ENCODE results near the gene MCCD1.
"Not testable (repeated sequence)": the region's sequence is repeated elsewhere in the genome, so short reads cannot be mapped to it uniquely, and the experiment has no call there.

The MCCD1 gene

GRCh38 chr6:31498748-31499147 lies 30.0 kb upstream of the MCCD1 start:
- TF ChIP-seq, protein P1, sequence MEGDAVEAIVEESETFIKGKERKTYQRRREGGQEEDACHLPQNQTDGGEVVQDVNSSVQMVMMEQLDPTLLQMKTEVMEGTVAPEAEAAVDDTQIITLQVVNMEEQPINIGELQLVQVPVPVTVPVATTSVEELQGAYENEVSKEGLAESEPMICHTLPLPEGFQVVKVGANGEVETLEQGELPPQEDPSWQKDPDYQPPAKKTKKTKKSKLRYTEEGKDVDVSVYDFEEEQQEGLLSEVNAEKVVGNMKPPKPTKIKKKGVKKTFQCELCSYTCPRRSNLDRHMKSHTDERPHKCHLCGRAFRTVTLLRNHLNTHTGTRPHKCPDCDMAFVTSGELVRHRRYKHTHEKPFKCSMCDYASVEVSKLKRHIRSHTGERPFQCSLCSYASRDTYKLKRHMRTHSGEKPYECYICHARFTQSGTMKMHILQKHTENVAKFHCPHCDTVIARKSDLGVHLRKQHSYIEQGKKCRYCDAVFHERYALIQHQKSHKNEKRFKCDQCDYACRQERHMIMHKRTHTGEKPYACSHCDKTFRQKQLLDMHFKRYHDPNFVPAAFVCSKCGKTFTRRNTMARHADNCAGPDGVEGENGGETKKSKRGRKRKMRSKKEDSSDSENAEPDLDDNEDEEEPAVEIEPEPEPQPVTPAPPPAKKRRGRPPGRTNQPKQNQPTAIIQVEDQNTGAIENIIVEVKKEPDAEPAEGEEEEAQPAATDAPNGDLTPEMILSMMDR (IDR thresholded peaks at IDR 0.05; ENCODE audit: insufficient read depth, low read depth, low read length, missing control alignments), result no peak
- DNase-seq (ENCODE audit: low read depth), result no peak
- H3K4me3 ChIP-seq (ENCODE audit: low read depth, low read length), result peak overlapping the region; percentile 68

DNA sequence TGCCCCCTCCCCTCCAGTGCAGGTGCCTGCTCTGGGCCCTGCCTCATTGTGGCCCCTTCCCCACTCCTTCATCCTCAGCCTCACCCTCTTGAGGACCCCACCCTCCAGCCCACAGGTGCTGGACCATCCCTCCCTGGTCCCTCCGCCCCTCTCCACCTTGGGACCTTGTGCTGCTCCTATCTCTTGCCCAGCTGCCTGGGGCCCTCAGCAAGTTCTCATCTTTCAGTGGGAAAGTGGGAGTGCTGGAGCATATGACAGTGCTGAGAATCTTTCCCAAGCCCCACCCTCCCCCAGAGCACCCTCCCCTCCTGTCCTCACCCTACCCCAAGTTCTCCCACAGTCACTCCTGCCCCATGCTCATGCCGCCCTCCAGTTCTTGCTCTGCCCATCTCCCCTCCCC lies 29.1 kb upstream of the MCCD1 start:
- not testable (repeated sequence) for DNase-seq (ENCODE audit: low read depth); H3K4me3 ChIP-seq (ENCODE audit: low read depth, low read length)

DNA sequence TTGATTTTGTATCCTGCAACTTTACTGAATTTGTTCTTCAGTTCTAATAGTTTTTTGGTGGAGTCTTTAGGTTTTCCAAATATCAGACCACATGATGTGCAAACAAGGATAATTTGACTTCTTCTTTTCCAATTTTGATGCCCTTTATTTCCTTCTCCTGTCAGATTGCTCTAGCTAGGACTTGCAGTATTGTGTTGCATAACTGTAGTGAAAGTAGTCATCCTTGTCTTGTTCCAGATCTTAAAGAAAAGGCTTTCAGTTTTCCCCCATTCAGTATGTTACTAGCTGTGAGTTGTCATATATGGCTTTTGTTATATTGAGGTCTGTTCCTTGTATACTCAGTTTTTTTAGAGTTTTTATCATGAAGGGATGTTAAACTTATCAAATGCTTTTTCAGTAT lies 26.2 kb upstream of the MCCD1 start:
- DNase-seq (ENCODE audit: low read depth), result no peak
- H3K4me3 ChIP-seq (ENCODE audit: low read depth, low read length), result no peak overlapping the region
- TF ChIP-seq, protein P1 (IDR thresholded peaks at IDR 0.05; ENCODE audit: insufficient read depth, low read depth, low read length, missing control alignments), result no peak

DNA sequence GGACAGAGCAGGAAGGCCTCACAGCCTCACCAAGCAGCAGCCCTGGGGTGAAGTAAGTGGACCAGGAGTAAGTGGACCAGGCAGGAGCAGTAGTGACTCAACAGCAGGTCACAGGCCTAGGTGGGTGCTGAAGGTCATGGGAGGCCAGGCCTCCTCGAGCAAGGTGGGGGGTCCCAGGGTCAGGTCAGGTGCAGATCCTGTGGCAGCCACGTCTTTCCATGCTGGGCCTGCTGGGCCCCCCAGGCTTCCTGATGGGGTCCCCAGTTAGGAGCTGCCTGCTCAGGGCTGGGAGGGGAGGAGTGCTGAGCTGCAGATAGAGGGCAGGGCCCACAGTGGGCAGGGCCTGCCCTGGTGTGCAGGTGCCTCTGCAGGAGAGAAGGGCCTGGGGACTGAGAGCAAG lies 19.7 kb upstream of the MCCD1 start:
- not testable (repeated sequence) for DNase-seq (ENCODE audit: low read depth); H3K4me3 ChIP-seq (ENCODE audit: low read depth, low read length)

GRCh38 chr6:31510007-31510406 lies 18.8 kb upstream of the MCCD1 start:
- no peak overlapping the region for H3K4me3 ChIP-seq (ENCODE audit: low read depth, low read length)
- no peak for DNase-seq (ENCODE audit: low read depth)
- TF ChIP-seq, protein P1 (IDR thresholded peaks at IDR 0.05; ENCODE audit: insufficient read depth, low read depth, low read length, missing control alignments), result no peak

DNA sequence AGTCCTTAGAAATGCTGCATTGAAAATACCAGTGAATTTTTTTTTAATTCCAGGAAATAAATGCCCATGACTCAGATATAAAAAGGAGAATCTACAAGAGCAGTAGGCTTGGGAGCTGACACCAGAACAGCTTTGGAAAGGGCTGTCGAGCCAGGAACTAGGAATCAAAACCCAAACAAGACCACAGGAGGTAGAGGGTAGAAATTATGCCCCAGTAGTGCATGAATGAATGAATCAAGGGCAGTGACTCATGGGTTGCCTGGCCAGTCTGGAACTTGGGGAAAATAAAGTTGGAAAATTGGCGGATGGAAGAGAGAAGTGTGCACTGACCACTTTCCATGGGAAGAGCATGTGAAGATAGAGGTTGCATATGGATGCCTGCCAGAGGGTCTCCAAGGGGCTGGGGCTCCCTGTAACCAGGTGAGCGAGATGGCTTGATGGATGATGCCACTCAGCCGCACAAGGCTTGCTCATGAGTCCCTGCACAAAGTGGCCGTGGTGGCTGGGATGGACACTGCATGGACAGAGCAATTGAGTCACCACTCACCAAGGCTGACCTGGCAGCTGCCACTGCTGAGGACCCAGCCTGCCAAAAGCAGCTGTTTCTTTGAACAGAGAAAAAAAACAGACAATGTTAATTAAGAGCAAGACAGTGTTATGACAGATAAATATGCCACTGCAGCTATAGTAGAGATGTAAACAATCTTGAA lies 15.2 kb upstream of the MCCD1 start:
- TF ChIP-seq, protein P1 (IDR thresholded peaks at IDR 0.05; ENCODE audit: insufficient read depth, low read depth, low read length, missing control alignments), result no peak
- H3K4me3 ChIP-seq (ENCODE audit: low read depth, low read length), result no peak overlapping the region
- no peak for DNase-seq (ENCODE audit: low read depth)

- no peak overlapping the region for H3K4me3 ChIP-seq (ENCODE audit: low read depth, low read length)
- no peak for DNase-seq (ENCODE audit: low read depth)
- TF ChIP-seq, protein P1 (IDR thresholded peaks at IDR 0.05; ENCODE audit: insufficient read depth, low read depth, low read length, missing control alignments), result no peak
Observed at GRCh38 chr6:31521835-31522234, 6.9 kb upstream of the MCCD1 start.

DNA sequence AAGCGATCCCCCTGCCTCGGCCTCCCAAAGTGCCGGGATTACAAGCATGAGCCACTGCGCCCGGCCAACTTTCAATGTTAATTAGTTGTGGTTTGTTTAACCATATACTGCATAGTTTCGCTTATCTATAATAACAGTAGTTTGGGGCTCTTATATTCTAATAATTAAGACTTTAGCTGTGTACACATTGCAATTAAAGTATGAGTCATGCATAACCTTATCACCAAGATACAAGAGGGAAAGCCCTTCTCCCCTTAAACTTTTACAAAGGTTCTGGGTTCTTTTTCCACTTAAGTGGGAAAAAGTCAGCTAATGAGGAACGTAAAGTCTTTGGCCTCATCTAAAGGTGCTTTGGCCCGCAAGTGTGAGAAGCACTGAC lies 3.2 kb upstream of the MCCD1 start:
- no peak overlapping the region for H3K4me3 ChIP-seq (ENCODE audit: low read depth, low read length)
- no peak for DNase-seq (ENCODE audit: low read depth)
- TF ChIP-seq, protein P1 (IDR thresholded peaks at IDR 0.05; ENCODE audit: insufficient read depth, low read depth, low read length, missing control alignments), result no peak

Data from GM12865 (cell line).